OCI-LY1 (cell line): ENCODE results near the gene RNU5B-1.

ENCODE experiments used
- H2AFZ ChIP-seq: fragments of 200-600 bp; sonication (generic), shearing (Covaris generic); 2 replicates; pipeline ENCODE4 v1.6.0; 2014; ENCODE audit warnings: antibody characterized with exemption, mild to moderate bottlenecking, low read length
- H3F3A ChIP-seq: fragments of 200-600 bp; sonication (generic), shearing (Covaris generic); 2 replicates; pipeline ENCODE4 v1.6.0; 2014; ENCODE audit warnings: mild to moderate bottlenecking, antibody characterized with exemption, low read length, moderate library complexity; ENCODE audit not compliant: insufficient read depth
- H3K27ac ChIP-seq: fragments of 200-600 bp; sonication (generic); 2 replicates; pipeline ENCODE4 v1.5.1; 2014; ENCODE audit warnings: low read length, mixed run types, mild to moderate bottlenecking, low read depth; ENCODE audit not compliant: poor library complexity, severe bottlenecking
- H3K27me3 ChIP-seq: fragments of 200-600 bp; sonication (generic); 2 replicates; pipeline ENCODE4 v1.6.0; 2014; ENCODE audit warnings: antibody characterized with exemption, mild to moderate bottlenecking, low read length, moderate library complexity; ENCODE audit not compliant: insufficient read depth
- H3K36me3 ChIP-seq: fragments of 200-600 bp; sonication (generic); 2 replicates; pipeline ENCODE4 v1.6.1; 2014; ENCODE audit warnings: mild to moderate bottlenecking, antibody characterized with exemption, low read length, moderate library complexity, mixed read lengths; ENCODE audit not compliant: insufficient read depth
- H3K4me1 ChIP-seq: fragments of 200-600 bp; sonication (generic); 2 replicates; pipeline ENCODE4 v1.5.1; 2014; ENCODE audit warnings: mild to moderate bottlenecking, low read length, moderate library complexity; ENCODE audit not compliant: insufficient read depth, severe bottlenecking
- H3K4me2 ChIP-seq: fragments of 200-600 bp; sonication (generic), shearing (Covaris generic); 2 replicates; pipeline ENCODE4 v1.6.1; 2014; ENCODE audit warnings: low read length
- H3K4me3 ChIP-seq: fragments of 200-600 bp; sonication (generic); 2 replicates; pipeline ENCODE4 v1.5.1; 2014; ENCODE audit warnings: low read length, low read depth, mild to moderate bottlenecking, mixed read lengths; ENCODE audit not compliant: poor library complexity, severe bottlenecking
- H3K79me2 ChIP-seq: fragments of 200-600 bp; shearing (Covaris generic); 2 replicates; pipeline ENCODE4 v1.6.1; 2016; ENCODE audit warnings: mixed run types, low read length, mixed read lengths; ENCODE audit not compliant: insufficient read depth
- H3K9ac ChIP-seq: fragments of 200-600 bp; sonication (generic), shearing (Covaris generic); 2 replicates; pipeline ENCODE4 v1.6.1; 2014; ENCODE audit warnings: mild to moderate bottlenecking, low read length, mixed read lengths
- H3K9me2 ChIP-seq: fragments of 200-600 bp; sonication (generic), shearing (Covaris generic); 2 replicates; pipeline ENCODE4 v1.6.1; 2014; ENCODE audit warnings: low read depth, mild to moderate bottlenecking, low read length, mixed read lengths
- H3K9me3 ChIP-seq: fragments of 200-600 bp; shearing (Covaris generic); 2 replicates; pipeline ENCODE4 v1.6.1; 2014; ENCODE audit warnings: low read length, mixed read lengths
- H4K20me1 ChIP-seq: fragments of 200-600 bp; sonication (generic), shearing (Covaris generic); 2 replicates; pipeline ENCODE4 v1.6.0; 2016; ENCODE audit warnings: mild to moderate bottlenecking, low read length; ENCODE audit not compliant: insufficient read depth
- EZH2 ChIP-seq: fragments of 200-600 bp; sonication (generic), shearing (Covaris generic); IDR thresholded peaks from 2 replicates; pipeline ENCODE4 v1.8.0; 2017; ENCODE audit warnings: borderline replicate concordance, mixed run types, mild to moderate bottlenecking, antibody characterized with exemption, low read length, moderate library complexity, mixed read lengths
- TF ChIP-seq, protein P1 (sequence below): fragments of 200-600 bp; sonication (generic), shearing (Covaris generic); IDR thresholded peaks from 2 replicates; pipeline ENCODE4 v1.5.1; 2017; ENCODE audit warnings: mild to moderate bottlenecking, antibody characterized with exemption, low read length, moderate library complexity, mixed read lengths

Gene RNU5B-1

DNA sequence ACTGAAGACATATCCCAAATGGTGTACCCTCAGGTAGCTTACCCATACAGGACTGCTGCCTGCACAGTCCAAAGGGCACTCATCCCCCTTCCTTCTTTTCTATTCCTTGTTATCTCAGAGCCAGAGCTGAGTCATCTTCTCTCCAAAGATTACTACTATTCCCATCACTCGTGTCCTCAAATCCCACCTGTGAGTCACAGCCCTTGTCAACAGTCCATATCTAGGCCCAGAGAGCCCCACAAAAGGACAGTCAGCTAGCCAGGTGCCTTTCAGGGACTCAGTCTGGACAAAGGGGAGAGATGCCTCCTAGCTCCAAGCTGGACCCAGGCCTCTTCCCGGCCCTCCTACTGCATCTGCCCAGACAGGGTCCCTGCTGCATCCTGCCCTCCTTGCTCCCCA, 28.8 kb upstream of the RNU5B-1 start:
- Histone ChIP-seq H3K4me2 (no peak overlapping the region), H4K20me1 (no peaks in the 10 kb centered on the region), H2AFZ (no peak overlapping the region), H3K27me3 (no peaks in the 10 kb centered on the region), H3K9me2 (no peaks in the 10 kb centered on the region), H3K27ac (no peak overlapping the region), H3K9me3 (no peaks in the 10 kb centered on the region), H3K4me1 (no peaks in the 10 kb centered on the region), H3F3A (no peaks in the 10 kb centered on the region), H3K9ac (no peak overlapping the region), H3K79me2 (no peaks in the 10 kb centered on the region), H3K36me3 (no peaks in the 10 kb centered on the region), H3K4me3 (no peak overlapping the region)
- TF ChIP-seq EZH2, result no peak
- TF ChIP-seq, protein P1, sequence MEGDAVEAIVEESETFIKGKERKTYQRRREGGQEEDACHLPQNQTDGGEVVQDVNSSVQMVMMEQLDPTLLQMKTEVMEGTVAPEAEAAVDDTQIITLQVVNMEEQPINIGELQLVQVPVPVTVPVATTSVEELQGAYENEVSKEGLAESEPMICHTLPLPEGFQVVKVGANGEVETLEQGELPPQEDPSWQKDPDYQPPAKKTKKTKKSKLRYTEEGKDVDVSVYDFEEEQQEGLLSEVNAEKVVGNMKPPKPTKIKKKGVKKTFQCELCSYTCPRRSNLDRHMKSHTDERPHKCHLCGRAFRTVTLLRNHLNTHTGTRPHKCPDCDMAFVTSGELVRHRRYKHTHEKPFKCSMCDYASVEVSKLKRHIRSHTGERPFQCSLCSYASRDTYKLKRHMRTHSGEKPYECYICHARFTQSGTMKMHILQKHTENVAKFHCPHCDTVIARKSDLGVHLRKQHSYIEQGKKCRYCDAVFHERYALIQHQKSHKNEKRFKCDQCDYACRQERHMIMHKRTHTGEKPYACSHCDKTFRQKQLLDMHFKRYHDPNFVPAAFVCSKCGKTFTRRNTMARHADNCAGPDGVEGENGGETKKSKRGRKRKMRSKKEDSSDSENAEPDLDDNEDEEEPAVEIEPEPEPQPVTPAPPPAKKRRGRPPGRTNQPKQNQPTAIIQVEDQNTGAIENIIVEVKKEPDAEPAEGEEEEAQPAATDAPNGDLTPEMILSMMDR, result no peak

DNA sequence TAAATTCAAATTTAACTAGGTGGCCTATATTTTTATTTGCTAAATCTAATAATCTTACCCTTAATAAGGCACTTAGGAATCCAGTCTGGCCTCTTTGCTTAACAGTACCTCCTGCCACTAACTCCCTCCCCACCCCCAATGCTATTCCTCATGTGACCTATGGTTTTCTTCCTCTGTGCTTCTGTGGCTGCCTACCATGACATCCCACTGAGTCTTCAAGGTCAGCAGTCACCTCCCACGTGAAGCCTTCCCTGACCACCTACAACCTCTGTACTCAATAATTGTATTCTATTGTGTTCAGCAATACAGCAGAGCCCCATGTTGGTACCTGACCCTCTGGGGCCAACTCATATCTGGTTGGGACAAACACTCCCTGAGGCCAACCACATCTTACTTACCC, 27.5 kb upstream of the RNU5B-1 start:
- H3K4me1 ChIP-seq, result no peaks in the 10 kb centered on the region
- no peaks in the 10 kb centered on the region for H3K9me3 ChIP-seq
- no peaks in the 10 kb centered on the region for H3K79me2 ChIP-seq
- no peak overlapping the region for H3K4me2 ChIP-seq
- H3K9me2 ChIP-seq, result no peaks in the 10 kb centered on the region
- no peaks in the 10 kb centered on the region for H3K36me3 ChIP-seq
- H3K9ac ChIP-seq, result no peak overlapping the region
- TF ChIP-seq EZH2, result no peak
- TF ChIP-seq, protein P1, result no peak
- no peak overlapping the region for H3K4me3 ChIP-seq
- no peaks in the 10 kb centered on the region for H3F3A ChIP-seq
- no peaks in the 10 kb centered on the region for H4K20me1 ChIP-seq
- H2AFZ ChIP-seq, result no peak overlapping the region
- H3K27me3 ChIP-seq, result no peaks in the 10 kb centered on the region
- H3K27ac ChIP-seq, result no peak overlapping the region

DNA sequence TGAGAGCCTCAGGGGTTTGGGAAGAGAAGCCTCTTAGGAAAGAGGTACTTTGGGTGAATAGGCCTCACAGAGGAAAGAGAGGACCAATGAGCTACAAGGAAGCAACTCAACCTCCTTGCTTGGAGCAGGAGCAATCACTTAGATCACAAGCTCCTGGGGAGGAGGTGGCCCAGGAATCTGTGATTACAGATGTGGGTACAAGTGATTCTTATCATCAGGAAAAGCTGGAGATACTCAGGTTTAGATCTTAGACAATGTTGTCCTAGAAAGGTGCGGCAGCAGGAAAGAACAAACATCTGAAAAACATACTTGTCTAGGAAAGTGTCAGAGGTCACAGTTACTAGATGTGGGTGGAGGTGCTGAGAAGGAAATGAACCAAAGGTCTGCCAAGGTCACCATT, 26.0 kb upstream of the RNU5B-1 start:
- TF ChIP-seq, protein P1, result no peak
- TF ChIP-seq EZH2, result no peak
- Histone ChIP-seq H3K9me3 (no peaks in the 10 kb centered on the region), H3K27ac (no peak overlapping the region), H3K4me3 (no peak overlapping the region), H3K27me3 (no peaks in the 10 kb centered on the region), H3K9me2 (no peaks in the 10 kb centered on the region), H3K9ac (no peak overlapping the region), H3K79me2 (no peaks in the 10 kb centered on the region), H4K20me1 (no peaks in the 10 kb centered on the region), H3F3A (no peaks in the 10 kb centered on the region), H3K4me1 (no peaks in the 10 kb centered on the region), H3K36me3 (no peaks in the 10 kb centered on the region), H3K4me2 (no peak overlapping the region), H2AFZ (no peak overlapping the region)
